PC-9 (cell line): Measurements from ENCODE around the gene TRAPPC3L. TPM values are rescaled to one million over a fixed set of nuclear protein-coding genes. Genes with fewer than 3 reads are reported as not detected.

Experiments
- BruUV-seq: library from RNA; stranded (reverse); fragments of 400-500 nt; replicated peaks from 2 replicates; lab custom pipeline; 2021; lab: Mats Ljungman, UMichigan
- CTCF ChIA-PET: fragments of 300-600 bp; sonication (Branson Sonifier 250); formaldehyde crosslinking; loops from one replicate; lab custom pipeline; 2022; ENCODE audit warnings: antibody characterized with exemption; lab: Charles Lee
- POLR2A ChIA-PET: fragments of 300-600 bp; sonication (Branson Sonifier 250); formaldehyde crosslinking; loops from one replicate; lab custom pipeline; 2022; ENCODE audit warnings: antibody characterized with exemption; ENCODE audit not compliant: unreplicated experiment; lab: Charles Lee
- DNase-seq, 2 experiments: peaks; one replicate each; pipeline versions ENCODE4 v3.0.0 to v3.0.0-alpha.2; 2015 to 2022; ENCODE audit warnings: mixed read lengths in 1 of 2
- H2AFZ ChIP-seq: fragments of 200-600 bp; sonication (generic); 2 replicates; pipeline ENCODE4 v1.8.1; 2017; ENCODE audit warnings: antibody characterized with exemption
- H3F3A ChIP-seq: fragments of 200-600 bp; sonication (generic); 2 replicates; pipeline ENCODE4 v1.8.1; 2017; ENCODE audit warnings: antibody characterized with exemption, mild to moderate bottlenecking, low read depth; ENCODE audit not compliant: insufficient read depth
- H3K27ac ChIP-seq: fragments of 200-600 bp; sonication (generic); 2 replicates; pipeline ENCODE4 v1.6.1; 2016; ENCODE audit warnings: mixed run types
- H3K27me3 ChIP-seq: fragments of 200-600 bp; sonication (generic); 2 replicates; pipeline ENCODE4 v1.6.1; 2016; ENCODE audit warnings: low read depth, mixed run types; ENCODE audit not compliant: insufficient read depth
- H3K36me3 ChIP-seq: fragments of 200-600 bp; sonication (generic); 2 replicates; pipeline ENCODE4 v1.6.1; 2016; ENCODE audit warnings: low read depth, mixed run types
- H3K4me1 ChIP-seq: fragments of 200-600 bp; sonication (generic); replicated peaks from 2 replicates; pipeline ENCODE4 v1.6.1; 2016; ENCODE audit warnings: mixed run types; ENCODE audit not compliant: insufficient read depth
- H3K4me2 ChIP-seq: fragments of 200-600 bp; sonication (generic); 2 replicates; pipeline ENCODE4 v1.6.1; 2017; ENCODE audit warnings: mixed run types
- H3K4me3 ChIP-seq: fragments of 200-600 bp; sonication (generic); 2 replicates; pipeline ENCODE4 v1.6.1; 2016; ENCODE audit warnings: mixed run types
- H3K79me2 ChIP-seq: fragments of 200-600 bp; sonication (generic); 2 replicates; pipeline ENCODE4 v1.6.1; 2017; ENCODE audit warnings: low read depth, mixed run types
- H3K9me2 ChIP-seq: fragments of 200-600 bp; sonication (generic); 2 replicates; pipeline ENCODE4 v1.8.1; 2017; ENCODE audit warnings: mild to moderate bottlenecking; ENCODE audit not compliant: insufficient read depth
- H3K9me3 ChIP-seq: fragments of 200-600 bp; sonication (generic); 2 replicates; pipeline ENCODE4 v1.8.1; 2016; ENCODE audit warnings: low read depth; ENCODE audit not compliant: insufficient read depth
- H4K20me1 ChIP-seq: fragments of 200-600 bp; sonication (generic); 2 replicates; pipeline ENCODE4 v1.8.1; 2017; ENCODE audit not compliant: insufficient read depth
- CTCF ChIP-seq: fragments of 200-600 bp; sonication (generic); conservative IDR thresholded peaks from 2 replicates; pipeline ENCODE4 v1.6.1; 2017; ENCODE audit warnings: mixed run types, antibody characterized with exemption, mild to moderate bottlenecking, moderate library complexity
- EZH2 ChIP-seq: fragments of 200-600 bp; sonication (generic); IDR thresholded peaks from 2 replicates; pipeline ENCODE4 v1.8.0; 2017; ENCODE audit warnings: antibody characterized with exemption, low read depth
- intact Hi-C: fragments of 100-400 bp; cut with micrococcal nuclease; formaldehyde crosslinking; loops from one replicate; pipeline ENCODE4 v1.10.0; 2022; ENCODE audit not compliant: unreplicated experiment
- total RNA-seq: library from RNA; stranded (reverse); gene quantifications from 2 replicates; pipeline ENCODE4 v1.2.3, GENCODE V29; 2021

Gene TRAPPC3L
- total RNA-seq, 1 experiment from 2014 or later: not detected

GRCh38 chr6:116564311-116564710 lies 18.8 kb upstream of the TRAPPC3L start:
- Histone ChIP-seq H3K36me3 (no peaks in the 10 kb centered on the region), H2AFZ (no peak overlapping the region; the same call in 1 of the 2 replicates), H3K9me3 (no peaks in the 10 kb centered on the region), H3K4me3 (no peak overlapping the region), H3K27me3 (no peaks in the 10 kb centered on the region), H3K4me1 (peaks cover 6% of the 10 kb centered on the region), H3K27ac (no peak overlapping the region), H3F3A (no peaks in the 10 kb centered on the region), H4K20me1 (no peaks in the 10 kb centered on the region), H3K79me2 (peaks cover 2% of the 10 kb centered on the region; the same call in 1 of the 2 replicates), H3K4me2 (no peak overlapping the region), H3K9me2 (no peaks in the 10 kb centered on the region; the same call in 1 of the 2 replicates)
- no peak for DNase-seq
- CTCF ChIA-PET: no interaction called here
- TF ChIP-seq CTCF (no peak), EZH2 (no peak)
- intact Hi-C loops: loop anchor here (10.0 kb wide), 1 partner anchor 190 kb away; the partner anchor contains the start of gene DSE
- POLR2A ChIA-PET: no interaction called here
- BruUV-seq: no TSS peak

GRCh38 chr6:116563830-116564229 lies 18.3 kb upstream of the TRAPPC3L start:
- TF ChIP-seq EZH2: no peak
- no peak for TF ChIP-seq CTCF
- Histone ChIP-seq H3K27ac (no peak overlapping the region), H2AFZ (no peak overlapping the region; the same call in 1 of the 2 replicates), H3K79me2 (no peaks in the 10 kb centered on the region), H3K27me3 (no peaks in the 10 kb centered on the region), H3K4me1 (peaks cover 1% of the 10 kb centered on the region; the same call in 1 of the 2 replicates), H3F3A (no peaks in the 10 kb centered on the region), H4K20me1 (no peaks in the 10 kb centered on the region), H3K4me3 (no peak overlapping the region), H3K36me3 (no peaks in the 10 kb centered on the region), H3K9me2 (no peaks in the 10 kb centered on the region; the same call in 1 of the 2 replicates), H3K9me3 (no peaks in the 10 kb centered on the region), H3K4me2 (no peak overlapping the region)
- ChIA-PET POLR2A (interaction anchor here (0.6 kb wide), 1 partner anchor 192 kb away, joined by 7 read pairs; no protein-coding TSS in a partner anchor), CTCF (no interaction called here)
- intact Hi-C loops: loop anchor here (10.0 kb wide), 1 partner anchor 189 kb away; the partner anchor contains the start of gene DSE
- no peak for DNase-seq
- no TSS peak for BruUV-seq

- Histone ChIP-seq H3K79me2 (no peaks in the 10 kb centered on the region), H3K4me3 (no peak overlapping the region), H2AFZ (no peak overlapping the region), H3K27ac (no peak overlapping the region), H3K4me1 (peaks cover 11% of the 10 kb centered on the region; the same call in 1 of the 2 replicates), H3K4me2 (no peak overlapping the region), H3K9me3 (no peaks in the 10 kb centered on the region), H3K36me3 (no peaks in the 10 kb centered on the region), H3F3A (peaks cover 6% of the 10 kb centered on the region; the same call in 1 of the 2 replicates), H4K20me1 (no peaks in the 10 kb centered on the region), H3K27me3 (no peaks in the 10 kb centered on the region), H3K9me2 (no peaks in the 10 kb centered on the region; the same call in 1 of the 2 replicates)
- no peak for DNase-seq
- intact Hi-C loops: loop anchor here (10.0 kb wide), 1 partner anchor 188 kb away; the partner anchor contains the start of gene DSE
- ChIA-PET POLR2A (no interaction called here), CTCF (interaction anchor here (0.7 to 0.9 kb wide), 2 partner anchors 169 to 294 kb away, joined by 3 read pairs; no protein-coding TSS in a partner anchor)
- BruUV-seq: no TSS peak
- TF ChIP-seq CTCF (no peak), EZH2 (no peak)
Observed at GRCh38 chr6:116562614-116563013, 17.1 kb upstream of the TRAPPC3L start.
